SK-MEL-5 (cell line): Measurements from ENCODE around the gene ERBB4. TPM values are rescaled to one million over a fixed set of nuclear protein-coding genes. Genes with fewer than 3 reads are reported as not detected.
A peak's percentile ranks its signal among the peaks of the same experiment; 100 is the strongest.
"Not testable (repeated sequence)": the region's sequence is repeated elsewhere in the genome, so short reads cannot be mapped to it uniquely, and the experiment has no call there.

ENCODE experiments used
- DNase-seq: peaks from one replicate; pipeline ENCODE4 v3.0.0-alpha.2; 2016; ENCODE audit warnings: low read depth, low spot score
- in situ Hi-C: cut with HindIII; loops from 2 replicates; pipeline ENCODE4 v1.10.0; 2016; ENCODE audit warnings: low sequenced_read_pairs, high pct_unique_total_duplicates, low pct_unique_long_range_greater_than_20kb
- total RNA-seq: library from RNA; depleted of rRNA; stranded (reverse); fragments of >200 nt; shearing (Covaris generic); gene quantifications from 2 replicates; pipeline ENCODE4 v1.2.3, GENCODE V29; 2014

The ERBB4 gene
- total RNA-seq, 1 experiment from 2014 or later: 0.32 TPM

GRCh38 chr2:212226114-212226513 is 312.5 kb downstream of the ERBB4 start:
- no peak for DNase-seq
- in situ Hi-C loops: no loop called here

DNA sequence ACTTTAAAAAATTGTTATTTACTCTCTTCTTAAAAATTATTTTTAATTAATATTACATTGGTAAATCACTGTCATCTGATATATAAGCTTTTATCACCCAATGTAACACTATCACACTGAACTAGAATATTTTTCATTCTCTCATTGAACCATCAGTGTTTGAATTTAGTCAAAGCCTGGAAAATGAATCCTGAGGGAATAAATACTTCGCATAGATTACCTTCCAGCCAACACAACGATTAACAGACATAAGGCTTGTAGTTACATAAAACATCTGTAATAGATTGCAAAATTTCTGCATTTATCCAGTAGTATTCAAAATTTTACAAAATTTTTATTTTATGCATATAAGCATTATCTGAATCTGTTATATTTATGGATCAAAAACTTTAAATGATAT is 314.9 kb downstream of the ERBB4 start:
- DNase-seq: no peak
- in situ Hi-C loops: no loop called here

DNA sequence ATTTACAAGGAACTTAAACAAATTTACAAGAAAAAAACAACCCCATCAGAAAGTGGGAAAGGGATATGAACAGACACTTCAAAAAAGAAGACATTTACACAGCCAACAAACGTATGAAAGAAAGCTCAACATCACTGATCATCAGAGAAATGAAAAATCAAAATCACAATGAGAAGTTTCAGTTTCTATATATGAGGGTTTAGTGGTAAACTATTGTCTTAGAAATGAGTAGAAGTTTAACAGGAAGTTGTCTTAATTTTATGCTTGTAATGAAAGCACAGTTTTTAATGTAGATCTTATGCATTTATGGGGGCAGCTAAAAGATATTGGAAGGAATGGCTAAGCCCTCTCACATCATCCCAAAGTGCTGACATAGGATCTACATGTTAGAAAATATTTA is 325.4 kb downstream of the ERBB4 start:
- DNase-seq: no peak
- in situ Hi-C loops: no loop called here

GRCh38 chr2:212208467-212208866 is 330.1 kb downstream of the ERBB4 start:
- DNase-seq: no peak
- in situ Hi-C loops: no loop called here

- no peak for DNase-seq
- in situ Hi-C loops: no loop called here
Observed at GRCh38 chr2:212197776-212198175, 340.8 kb downstream of the ERBB4 start.

DNA sequence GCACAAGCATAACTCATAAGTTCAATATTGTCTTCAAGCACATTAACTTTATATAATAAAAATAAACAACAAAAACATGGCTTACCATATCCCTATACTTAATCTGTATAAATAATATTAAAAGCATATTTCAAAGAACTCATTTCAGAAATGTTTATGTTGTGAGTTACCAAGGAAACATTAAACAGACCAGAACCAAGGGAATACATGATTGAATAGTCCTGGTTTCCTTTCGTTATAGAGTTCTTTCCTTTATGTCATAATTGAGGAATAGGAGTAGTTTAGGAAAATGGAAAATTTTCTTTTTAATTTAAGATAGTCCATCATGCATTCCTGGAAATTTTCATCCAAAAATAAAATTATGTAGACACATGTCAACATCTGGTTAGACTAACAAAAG is 343.0 kb downstream of the ERBB4 start:
- in situ Hi-C loops: no loop called here
- no peak for DNase-seq

DNA sequence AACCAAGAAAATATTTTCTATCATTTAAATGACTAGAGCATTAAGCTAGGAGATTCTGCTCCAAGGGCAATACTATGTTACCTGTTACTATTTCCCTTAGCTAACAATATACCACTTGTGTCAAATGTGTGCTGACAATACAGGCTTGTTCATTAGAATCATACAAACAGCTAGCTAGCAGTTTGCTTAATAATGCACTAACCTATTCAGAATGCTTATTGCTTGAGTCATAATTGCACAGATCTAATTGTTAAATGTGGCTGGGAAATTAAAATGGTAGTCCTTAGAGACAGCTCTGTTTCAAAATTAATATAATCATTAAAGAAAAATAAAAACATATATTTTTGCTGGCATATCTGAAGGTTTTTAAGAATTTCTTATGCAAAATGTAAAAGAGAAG is 344.2 kb downstream of the ERBB4 start:
- in situ Hi-C loops: no loop called here
- DNase-seq: no peak

DNA sequence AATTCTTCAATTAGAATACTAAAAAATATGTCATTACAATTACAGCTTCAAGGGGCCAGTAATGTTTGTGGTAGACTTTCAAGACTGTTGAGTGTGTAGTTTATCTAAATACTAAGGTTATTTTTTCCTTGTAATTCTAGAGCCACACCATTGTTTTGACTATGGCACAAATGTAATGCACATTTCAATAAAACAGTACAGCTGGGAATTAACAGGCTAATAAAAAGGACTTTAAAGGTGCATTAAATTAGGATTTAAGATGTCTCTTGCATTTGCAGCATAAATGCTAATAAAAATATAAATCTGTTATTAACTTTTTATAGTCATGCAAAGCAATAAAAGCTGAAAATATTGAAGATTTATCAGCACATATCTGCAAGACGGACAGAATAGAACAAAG is 344.8 kb downstream of the ERBB4 start:
- DNase-seq: no peak
- in situ Hi-C loops: no loop called here

DNA sequence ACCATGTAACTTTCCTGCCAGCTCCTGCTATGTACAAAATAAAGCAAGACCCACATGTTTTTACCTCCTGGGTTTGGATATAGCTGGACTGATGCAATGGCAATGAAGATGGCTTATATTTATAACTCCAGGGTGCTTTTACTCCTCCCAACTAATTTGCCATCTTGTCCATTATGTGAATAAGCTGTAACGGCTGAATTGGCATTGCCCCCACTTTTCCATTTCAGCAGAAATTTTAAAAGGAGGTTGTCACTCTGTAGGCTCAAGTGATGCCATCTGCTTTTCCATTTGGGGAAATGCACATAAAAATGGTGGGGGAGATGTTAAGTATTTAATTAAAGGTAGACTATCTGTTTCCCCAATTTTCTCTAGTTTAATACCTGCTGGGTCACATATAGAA is 345.5 kb downstream of the ERBB4 start:
- in situ Hi-C loops: no loop called here
- no peak for DNase-seq

DNA sequence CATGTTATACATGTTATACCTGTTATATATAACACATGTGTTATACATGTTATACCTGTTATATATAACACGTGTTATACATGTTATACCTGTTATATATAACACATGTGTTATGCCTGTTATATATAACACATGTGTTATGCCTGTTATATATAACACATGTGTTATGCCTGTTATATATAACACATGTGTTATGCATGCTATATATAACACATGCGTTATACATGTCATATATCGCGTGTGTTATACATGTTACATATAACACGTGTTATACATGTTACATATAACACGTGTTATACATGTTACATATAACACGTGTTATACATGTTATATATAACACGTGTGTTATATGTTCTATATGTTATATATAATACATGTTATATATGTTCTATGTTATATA is 347.2 kb downstream of the ERBB4 start:
- in situ Hi-C loops, DNase-seq: not testable (repeated sequence)

GRCh38 chr2:212186166-212186565 is 352.4 kb downstream of the ERBB4 start:
- DNase-seq: no peak
- in situ Hi-C loops: no loop called here

GRCh38 chr2:212181646-212182045 is 357.0 kb downstream of the ERBB4 start:
- no peak for DNase-seq
- in situ Hi-C loops: no loop called here

DNA sequence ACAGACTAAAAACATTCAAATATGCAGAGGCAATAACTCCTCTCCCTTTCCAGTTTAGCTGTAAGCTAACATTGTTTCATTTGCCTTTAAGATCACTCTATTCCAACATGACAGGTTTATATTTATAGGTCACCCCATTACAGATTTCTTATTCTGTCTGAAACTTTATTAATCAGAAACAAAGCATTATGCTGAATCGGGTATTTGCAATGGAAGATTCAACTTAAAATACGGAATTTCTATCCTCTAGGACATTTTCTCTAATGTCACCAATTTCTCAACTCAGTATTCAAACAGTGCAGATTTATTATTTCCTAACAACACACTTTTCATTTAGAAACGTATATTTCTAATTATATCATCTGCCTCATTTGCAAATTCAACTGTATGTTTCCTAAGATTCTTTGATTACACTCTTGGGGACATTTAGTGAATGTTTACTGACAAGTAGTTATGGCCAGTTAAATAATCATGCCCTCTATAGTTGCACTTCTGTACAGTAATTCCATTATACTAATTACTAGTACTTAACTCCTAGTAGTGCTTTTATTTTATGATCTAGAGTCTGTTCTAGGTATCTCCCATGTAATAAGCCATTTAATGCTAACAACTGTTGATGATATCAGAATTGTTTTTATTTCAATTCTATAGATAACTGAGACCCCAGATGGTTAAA is 358.1 kb downstream of the ERBB4 start:
- DNase-seq: no peak
- in situ Hi-C loops: no loop called here

DNA sequence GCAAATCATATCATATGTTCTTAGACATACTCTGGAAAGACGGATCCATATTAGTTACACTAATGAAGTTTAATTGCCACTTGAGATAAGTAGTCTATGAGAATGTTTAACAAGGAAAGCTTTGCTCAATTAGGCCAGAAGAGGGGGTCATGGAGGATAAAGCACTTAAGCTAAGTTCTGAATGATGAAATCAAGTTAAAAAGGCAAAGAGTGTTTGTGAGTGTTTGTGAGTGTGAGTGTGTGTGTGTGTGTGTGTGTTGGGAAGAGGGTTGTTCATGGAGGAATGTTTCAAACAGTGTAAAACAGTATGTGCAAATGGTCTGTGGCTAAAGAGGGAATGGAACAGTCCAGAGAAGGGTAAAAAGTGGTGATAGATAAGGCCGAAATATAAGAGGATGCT is 360.9 kb downstream of the ERBB4 start:
- DNase-seq: peak; percentile 27
- in situ Hi-C loops: no loop called here

GRCh38 chr2:212176151-212176550 is 362.5 kb downstream of the ERBB4 start:
- no peak for DNase-seq
- in situ Hi-C loops: no loop called here

DNA sequence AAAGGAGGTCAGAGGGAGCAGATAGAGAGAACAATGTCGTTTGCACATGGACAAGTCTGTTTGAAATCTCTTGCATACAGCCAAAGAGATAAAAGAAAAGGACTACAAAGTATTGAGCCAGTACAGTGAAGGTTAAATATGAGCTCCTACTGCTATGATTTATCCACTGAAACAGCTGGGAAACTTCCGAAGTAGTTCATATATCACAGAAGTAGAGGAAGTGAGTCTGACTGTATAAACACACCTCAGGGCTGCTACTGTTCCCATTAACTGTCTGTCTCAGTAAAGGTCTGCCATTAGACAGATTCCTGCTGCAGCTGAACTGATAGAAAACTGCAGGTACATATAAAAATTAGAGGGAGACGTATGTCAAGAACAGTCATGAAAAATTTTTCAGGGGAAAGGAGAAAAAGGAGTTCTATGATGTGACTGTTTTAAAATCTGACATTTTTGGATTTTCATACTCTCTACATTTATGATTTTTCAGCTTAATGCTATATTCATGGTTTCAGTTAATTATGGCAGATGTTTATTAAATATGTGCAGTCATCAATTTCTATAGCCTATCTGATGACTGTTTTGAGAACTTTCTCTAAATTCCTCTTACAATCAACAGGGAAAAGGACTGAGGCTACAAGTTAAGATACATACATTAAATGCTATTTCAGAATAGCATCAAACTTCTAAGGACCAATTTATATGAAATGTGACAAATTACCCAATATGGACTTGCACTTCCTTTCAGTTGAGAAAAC is 364.7 kb downstream of the ERBB4 start:
- no peak for DNase-seq
- in situ Hi-C loops: no loop called here

GRCh38 chr2:212173331-212173730 is 365.3 kb downstream of the ERBB4 start:
- no peak for DNase-seq
- in situ Hi-C loops: no loop called here

DNA sequence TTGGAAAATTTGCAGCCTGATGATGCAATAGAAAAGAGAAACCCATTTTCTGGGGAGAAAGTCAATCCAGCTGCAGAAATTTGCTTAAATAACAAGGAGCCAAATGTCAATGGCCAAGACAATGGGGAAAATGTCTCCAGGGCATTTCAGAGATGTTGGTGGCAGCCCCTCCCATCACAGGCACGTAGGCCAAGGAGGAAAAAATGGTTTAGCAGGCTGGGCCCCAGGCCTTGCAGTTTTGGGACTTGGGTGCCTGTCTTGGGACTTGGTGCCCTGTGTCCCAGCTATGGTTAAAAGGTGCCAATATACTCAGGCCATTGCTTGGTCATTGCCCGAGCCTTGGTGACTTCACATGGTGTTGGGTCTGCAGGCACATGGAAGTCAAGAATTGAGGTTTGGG is 368.2 kb downstream of the ERBB4 start:
- in situ Hi-C loops: no loop called here

DNA sequence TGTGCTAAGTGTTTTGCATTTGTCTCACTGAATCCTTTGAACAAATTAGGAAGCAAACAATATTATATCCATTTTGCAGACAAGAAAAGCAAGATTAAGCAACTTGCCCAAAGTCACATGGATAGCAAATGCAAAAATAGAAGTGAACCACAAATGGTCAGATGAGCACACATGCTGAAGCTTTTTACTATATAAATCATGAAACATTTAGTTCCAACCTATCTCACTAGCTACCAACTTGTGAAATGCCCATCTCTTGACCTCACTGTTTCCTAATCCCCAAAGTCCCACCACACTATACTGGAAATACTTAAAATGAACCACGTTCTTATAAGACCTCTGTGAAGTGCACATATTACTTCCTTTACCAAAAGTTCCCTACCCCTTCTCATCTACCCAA is 380.5 kb downstream of the ERBB4 start:
- DNase-seq: no peak
- in situ Hi-C loops: loop anchor here (10.0 kb wide), 1 partner anchor 387 kb away; no protein-coding TSS in a partner anchor

More for the DNA sequence above, 368.2 kb downstream of the ERBB4 start:
- no peak for DNase-seq
